Liver (tissue), 9 donors: ENCODE data around the gene C10orf71. TPM values are rescaled to one million over a fixed set of nuclear protein-coding genes. Genes with fewer than 3 reads are reported as not detected.

Source experiments
- DNase-seq: peaks from one replicate; pipeline ENCODE4 v3.0.0-alpha.2; 2017; ENCODE audit warnings: low spot score
- H3K27ac ChIP-seq, 2 donors: one replicate each; pipeline ENCODE4 v1.7.0; 2013; ENCODE audit warnings: inconsistent platforms in 2 of 2, low read length in 2 of 2, control low read depth in 1 of 2, low read depth in 1 of 2, mild to moderate bottlenecking in 1 of 2
- H3K27me3 ChIP-seq, 4 donors: one replicate each; pipeline versions ENCODE4 v1.6.1 to v1.7.0; 2013; ENCODE audit warnings: low read length in 3 of 4, inconsistent platforms in 1 of 4, mild to moderate bottlenecking in 1 of 4, moderate library complexity in 1 of 4; ENCODE audit not compliant: control insufficient read depth in 4 of 4, insufficient read depth in 4 of 4
- H3K36me3 ChIP-seq, 4 donors: one replicate each; pipeline versions ENCODE4 v1.6.1 to v1.7.0; 2013; ENCODE audit warnings: low read length in 3 of 4, mild to moderate bottlenecking in 3 of 4, low read depth in 1 of 4, moderate library complexity in 1 of 4; ENCODE audit not compliant: control insufficient read depth in 4 of 4, insufficient read depth in 3 of 4
- H3K4me1 ChIP-seq, 4 donors: one replicate each; pipeline versions ENCODE4 v1.6.1 to v1.7.0; 2013; ENCODE audit warnings: low read length in 3 of 4, mild to moderate bottlenecking in 3 of 4, moderate library complexity in 1 of 4; ENCODE audit not compliant: control insufficient read depth in 4 of 4, insufficient read depth in 4 of 4
- H3K4me3 ChIP-seq, 3 donors: one replicate each; pipeline versions ENCODE4 v1.6.1 to v1.7.0; 2013; ENCODE audit warnings: low read length in 3 of 3, control low read depth in 1 of 3, low read depth in 1 of 3, mild to moderate bottlenecking in 1 of 3
- H3K9ac ChIP-seq, 2 donors: one replicate each; pipeline ENCODE4 v1.7.0; 2013; ENCODE audit warnings: low read length in 2 of 2, mild to moderate bottlenecking in 2 of 2, moderate library complexity in 2 of 2, control low read depth in 1 of 2, low read depth in 1 of 2
- H3K9me3 ChIP-seq, 4 donors: one replicate each; pipeline versions ENCODE4 v1.6.1 to v1.7.0; 2013; ENCODE audit warnings: low read length in 3 of 4; ENCODE audit not compliant: control insufficient read depth in 4 of 4
- ATF3 ChIP-seq: IDR thresholded peaks from 2 replicates; pipeline ENCODE4 v1.6.1; 2016; ENCODE audit warnings: antibody characterized with exemption
- CTCF ChIP-seq: fragments of 150-350 bp; IDR thresholded peaks from 2 replicates; pipeline ENCODE4 v1.5.1; 2017; ENCODE audit warnings: improper control_type of control experiment, low read depth, low read length; ENCODE audit not compliant: missing input control
- EGR1 ChIP-seq, 2 donors: IDR thresholded peaks; 2 replicates each; pipeline ENCODE4 v1.6.1; 2016 to 2018; ENCODE audit warnings: antibody characterized with exemption in 2 of 2, low read depth in 2 of 2
- FOXA2 ChIP-seq: IDR thresholded peaks from 2 replicates; pipeline ENCODE4 v1.6.1; 2016; ENCODE audit warnings: antibody characterized with exemption
- HNF4A ChIP-seq, 2 donors: conservative IDR thresholded peaks; 2 replicates each; pipeline ENCODE4 v1.6.1; 2016; ENCODE audit warnings: antibody characterized with exemption in 2 of 2, mild to moderate bottlenecking in 2 of 2
- HNF4G ChIP-seq: IDR thresholded peaks from 2 replicates; pipeline ENCODE4 v1.6.1; 2016; ENCODE audit warnings: antibody characterized with exemption
- JUND ChIP-seq, 2 donors: IDR thresholded peaks; 2 replicates each; pipeline ENCODE4 v1.6.1; 2016; ENCODE audit warnings: antibody characterized with exemption in 2 of 2
- NR2F2 ChIP-seq: IDR thresholded peaks from 2 replicates; pipeline ENCODE4 v1.6.1; 2016; ENCODE audit warnings: antibody characterized with exemption
- RAD21 ChIP-seq, 2 donors: IDR thresholded peaks; 2 replicates each; pipeline ENCODE4 v1.6.1; 2016; ENCODE audit warnings: antibody characterized with exemption in 2 of 2, mild to moderate bottlenecking in 2 of 2
- REST ChIP-seq: IDR thresholded peaks from 2 replicates; pipeline ENCODE4 v1.6.1; 2016; ENCODE audit warnings: antibody characterized with exemption, mild to moderate bottlenecking
- RXRA ChIP-seq, 2 donors: IDR thresholded peaks; 2 replicates each; pipeline ENCODE4 v1.6.1; 2017 to 2018; ENCODE audit warnings: antibody characterized with exemption in 2 of 2, mild to moderate bottlenecking in 1 of 2
- SP1 ChIP-seq: IDR thresholded peaks from 2 replicates; pipeline ENCODE4 v1.6.1; 2018; ENCODE audit warnings: antibody characterized with exemption, mild to moderate bottlenecking
- TAF1 ChIP-seq: conservative IDR thresholded peaks from 2 replicates; pipeline ENCODE4 v1.6.1; 2016; ENCODE audit warnings: antibody characterized with exemption, mild to moderate bottlenecking
- YY1 ChIP-seq: IDR thresholded peaks from 2 replicates; pipeline ENCODE4 v1.6.1; 2016; ENCODE audit warnings: antibody characterized with exemption, mild to moderate bottlenecking
- WGBS: extraction: QIAGEN DNeasy Blood & Tissue Kit; methylation state at CpG from one replicate; pipeline ENCODE4 v1.1.7; 2013; 5-methylcytosine and 5-hydroxymethylcytosine counted together
- polyA plus RNA-seq, 2 donors: library from polyadenylated mRNA; stranded (reverse) in 1 of 2; unstranded in 1 of 2; fragments of 200-250 nt in 1 of 2; fragments of >200 nt in 1 of 2; fragmentation: Nextera tagmentation in 1 of 2; extraction: Ambion mirVana in 1 of 2; gene quantifications; one replicate each; pipeline versions ENCODE4 v1.2.1 to v1.2.3, GENCODE V29; 2013 to 2015
- total RNA-seq, 2 donors: library from RNA; depleted of rRNA; stranded (reverse); fragments of >200 nt; gene quantifications; one replicate each; pipeline ENCODE4 v1.2.3, GENCODE V29; 2014
- donor health status: healthy.
- donor health status: healthy.
- donor health status: healthy.
- donor health status: healthy.
- donor health status: healthy.

C10orf71 gene
- total and polyA plus RNA-seq, 4 donors: 0.03 TPM; not detected in 3

GRCh38 chr10:49318755-49319154 lies 19.8 kb downstream of the C10orf71 start:
- no peaks in the 10 kb centered on the region for H3K27me3 ChIP-seq
- TF ChIP-seq FOXA2: no peak
- no peak for TF ChIP-seq EGR1 (IDR thresholded peaks at IDR 0.05; ENCODE audit: low read depth in 2 of 2)
- TF ChIP-seq HNF4G: no peak
- TF ChIP-seq RXRA (IDR thresholded peaks at IDR 0.05): no peak
- no peak for TF ChIP-seq YY1
- TF ChIP-seq ATF3: no peak
- no peak for TF ChIP-seq RAD21 (IDR thresholded peaks at IDR 0.05)
- no peak for TF ChIP-seq CTCF
- no peak for TF ChIP-seq NR2F2
- TF ChIP-seq TAF1: no peak
- no peak for TF ChIP-seq REST
- no peak for TF ChIP-seq SP1
- TF ChIP-seq HNF4A (conservative IDR thresholded peaks at IDR 0.05): no peak
- no peak for TF ChIP-seq JUND (IDR thresholded peaks at IDR 0.05)
- H3K9me3 ChIP-seq: no peaks in the 10 kb centered on the region
- no peaks in the 10 kb centered on the region for H3K36me3 ChIP-seq
- no peak for DNase-seq
- no peaks in the 10 kb centered on the region for H3K4me1 ChIP-seq
- no peak overlapping the region for H3K4me3 ChIP-seq
- H3K9ac ChIP-seq: no peak overlapping the region
- H3K27ac ChIP-seq: no peak overlapping the region

- H3K27ac ChIP-seq: no peak overlapping the region
- H3K9me3 ChIP-seq: no peaks in the 10 kb centered on the region
- H3K27me3 ChIP-seq: no peaks in the 10 kb centered on the region
- no peak overlapping the region for H3K9ac ChIP-seq
- H3K36me3 ChIP-seq: no peaks in the 10 kb centered on the region
- WGBS: 89% methylated on average over 1 of the region's 1 CpG
- TF ChIP-seq EGR1 (IDR thresholded peaks at IDR 0.05; ENCODE audit: low read depth in 2 of 2): no peak
- TF ChIP-seq HNF4A (conservative IDR thresholded peaks at IDR 0.05): no peak
- no peak for TF ChIP-seq REST
- TF ChIP-seq TAF1: no peak
- no peak for TF ChIP-seq RAD21 (IDR thresholded peaks at IDR 0.05)
- TF ChIP-seq FOXA2: no peak
- H3K4me3 ChIP-seq: no peak overlapping the region
- no peaks in the 10 kb centered on the region for H3K4me1 ChIP-seq
- no peak for DNase-seq
Observed at GRCh38 chr10:49319206-49319605, 20.2 kb downstream of the C10orf71 start.
